ENCODE measurements around the gene MAPRE2. TPM values are rescaled to one million over a fixed set of nuclear protein-coding genes. Genes with fewer than 3 reads are reported as not detected.

Gene MAPRE2
- total RNA-seq, 1 experiment from 2014 or later, result 29.4 TPM

- Histone ChIP-seq H3K4me2 (ENCODE audit: insufficient read depth, insufficient read length, low read length) (no peak overlapping the region), H3K56ac (ENCODE audit: insufficient read length, low read depth, low read length) (no peak overlapping the region), H4K8ac (replicated peaks; ENCODE audit: insufficient read length, low read depth, low read length) (no peak overlapping the region), H3K4ac (ENCODE audit: low read depth, low read length) (no peak overlapping the region), H3K9me3 (ENCODE audit: control insufficient read depth, low read depth, low read length) (no peaks in the 10 kb centered on the region), H2BK20ac (ENCODE audit: low read depth, low read length, poor library complexity, severe bottlenecking) (no peak overlapping the region), H3K27ac (ENCODE audit: insufficient read length, low read depth, low read length) (no peak overlapping the region), H3K79me1 (ENCODE audit: insufficient read depth, low read depth, low read length, poor library complexity, severe bottlenecking) (no peaks in the 10 kb centered on the region), H3K18ac (ENCODE audit: insufficient read length, low read depth, low read length) (no peak overlapping the region), H3K9ac (ENCODE audit: extremely low read depth, insufficient read length, low read length) (no peak overlapping the region), H2BK120ac (ENCODE audit: low read depth, low read length, poor library complexity, severe bottlenecking) (no peak overlapping the region), H3K23me2 (ENCODE audit: insufficient read length, low read depth, low read length, poor library complexity, severe bottlenecking) (no peaks in the 10 kb centered on the region), H4K20me1 (ENCODE audit: control insufficient read depth, insufficient read depth, insufficient read length) (no peaks in the 10 kb centered on the region), H2BK5ac (ENCODE audit: insufficient read length, low read length) (no peak overlapping the region), H2AK5ac (ENCODE audit: insufficient read length, low read length) (no peak overlapping the region), H3T11ph (ENCODE audit: low read length) (no peak overlapping the region), H2BK12ac (ENCODE audit: insufficient read length, low read depth, low read length) (no peak overlapping the region), H3K79me2 (ENCODE audit: insufficient read depth, low read length) (no peaks in the 10 kb centered on the region), H2BK15ac (ENCODE audit: low read depth, low read length) (no peak overlapping the region), H3K4me1 (ENCODE audit: insufficient read depth, low read length) (no peaks in the 10 kb centered on the region; the same call in 1 of the 2 replicates), H3K14ac (ENCODE audit: insufficient read depth, low read length) (no peak overlapping the region), H4K91ac (ENCODE audit: insufficient read length, low read depth, low read length) (no peak overlapping the region), H2AFZ (ENCODE audit: low read length) (no peak overlapping the region), H3K23ac (ENCODE audit: insufficient read length, low read depth, low read length) (no peak overlapping the region), H3K27me3 (ENCODE audit: insufficient read depth, low read length) (no peaks in the 10 kb centered on the region), H4K5ac (ENCODE audit: insufficient read length, low read depth, low read length) (no peak overlapping the region)
- WGBS (ENCODE audit: extremely low coverage, insufficient read length, low lambda C conversion rate), result no CpG with 5 or more reads among the region's 4 CpGs
- peaks cover 8 to 16% of the 10 kb centered on the region in 2 experiments for H3K4me1 Mint-ChIP-seq
- no peak overlapping the region for H3K4me3 Mint-ChIP-seq
- H3K27me3 Mint-ChIP-seq (ENCODE audit: low read depth), result no peaks in the 10 kb centered on the region
- H3K27ac Mint-ChIP-seq, result no peak overlapping the region
- H3K36me3 Mint-ChIP-seq (ENCODE audit: insufficient read depth in 1 of 3, low read depth in 3 of 3), result peaks cover 10 to 15% (median 12%) of the 10 kb centered on the region in 3 experiments
- no peaks in the 10 kb centered on the region for H3K9me3 Mint-ChIP-seq
- DNase-seq, result peak; percentile 67
- peak; percentile 64 for TF ChIP-seq CTCF (conservative IDR thresholded peaks at IDR 0.05)
These were observed 86.0 kb downstream of the MAPRE2 start for GRCh38 chr18:35127201-35127600.

Measured in H9 (cell line).